ENCODE measurements around the gene CCDC82. TPM values are rescaled to one million over a fixed set of nuclear protein-coding genes. Genes with fewer than 3 reads are reported as not detected.

Gene CCDC82
- total and polyA plus RNA-seq, 3 experiments from 2014 or later, result 23.4 to 28.2 (median 25.3) TPM

GRCh38 chr11:96326959-96327358, 62.8 kb downstream of the CCDC82 start:
- ChIA-PET POLR2A (no interaction called here), CTCF (no interaction called here)
- peaks cover 45 to 75% (median 71%) of the 10 kb centered on the region in 3 donors for H3K4me1 Mint-ChIP-seq
- no peak for DNase-seq
- H3K27ac Mint-ChIP-seq, result peak overlapping the region in 1 of 8 donors; percentile 40
- Histone ChIP-seq H3K27ac (ENCODE audit: low read depth, low read length) (no peak overlapping the region), H3K36me3 (ENCODE audit: insufficient read depth, low read length) (no peaks in the 10 kb centered on the region), H3K9me3 (ENCODE audit: low read length) (no peaks in the 10 kb centered on the region), H3K4me1 (ENCODE audit: insufficient read depth, low read length) (peaks cover 43% of the 10 kb centered on the region), H3K27me3 (ENCODE audit: insufficient read depth, low read length, poor library complexity, severe bottlenecking) (no peaks in the 10 kb centered on the region), H3K4me3 (ENCODE audit: low read length) (no peak overlapping the region)
- H3K36me3 Mint-ChIP-seq, result peaks cover 0 to 43% (median 14%) of the 10 kb centered on the region in 3 donors
- H3K9me3 Mint-ChIP-seq, result no peaks in the 10 kb centered on the region
- peak overlapping the region in 1 of 7 donors; percentile 60 for H3K4me3 Mint-ChIP-seq
- no peaks in the 10 kb centered on the region for H3K27me3 Mint-ChIP-seq

GRCh38 chr11:96324912-96325311, 64.8 kb downstream of the CCDC82 start:
- H3K27ac ChIP-seq (ENCODE audit: low read depth, low read length), result no peak overlapping the region
- Mint-ChIP-seq H3K27ac (peak overlapping the region in 4 of 8 donors; percentile 19 to 81 (median 39)), H3K36me3 (peaks cover 0 to 45% (median 13%) of the 10 kb centered on the region in 3 donors), H3K4me3 (no peak overlapping the region), H3K4me1 (peaks cover 51 to 82% (median 76%) of the 10 kb centered on the region in 3 donors), H3K27me3 (no peaks in the 10 kb centered on the region), H3K9me3 (no peaks in the 10 kb centered on the region)
- H3K9me3 ChIP-seq (ENCODE audit: low read length), result no peaks in the 10 kb centered on the region
- H3K36me3 ChIP-seq (ENCODE audit: insufficient read depth, low read length), result no peaks in the 10 kb centered on the region
- ChIA-PET POLR2A (no interaction called here), CTCF (interaction anchor here (0.9 kb wide), 1 partner anchor 18 kb away, joined by 3 read pairs; the partner anchor contains the start of gene MAML2)
- no peak overlapping the region for H3K4me3 ChIP-seq (ENCODE audit: low read length)
- no peak for DNase-seq
- H3K27me3 ChIP-seq (ENCODE audit: insufficient read depth, low read length, poor library complexity, severe bottlenecking), result no peaks in the 10 kb centered on the region
- H3K4me1 ChIP-seq (ENCODE audit: insufficient read depth, low read length), result peaks cover 48% of the 10 kb centered on the region

GRCh38 chr11:96323642-96323985, 66.1 kb downstream of the CCDC82 start:
- Mint-ChIP-seq H3K27ac (peak overlapping the region in 2 of 8 donors; percentile 22 to 35), H3K9me3 (no peaks in the 10 kb centered on the region), H3K4me3 (no peak overlapping the region), H3K4me1 (peaks cover 49 to 82% (median 76%) of the 10 kb centered on the region in 3 donors), H3K36me3 (peaks cover 0 to 41% (median 10%) of the 10 kb centered on the region in 3 donors), H3K27me3 (no peaks in the 10 kb centered on the region)
- H3K4me1 ChIP-seq (ENCODE audit: insufficient read depth, low read length), result peaks cover 51% of the 10 kb centered on the region
- ChIA-PET POLR2A (no interaction called here), CTCF (no interaction called here)
- H3K27me3 ChIP-seq (ENCODE audit: insufficient read depth, low read length, poor library complexity, severe bottlenecking), result no peaks in the 10 kb centered on the region
- no peak overlapping the region for H3K4me3 ChIP-seq (ENCODE audit: low read length)
- no peaks in the 10 kb centered on the region for H3K9me3 ChIP-seq (ENCODE audit: low read length)
- DNase-seq, result no peak
- no peak overlapping the region for H3K27ac ChIP-seq (ENCODE audit: low read depth, low read length)
- H3K36me3 ChIP-seq (ENCODE audit: insufficient read depth, low read length), result no peaks in the 10 kb centered on the region

- Mint-ChIP-seq H3K9me3 (no peaks in the 10 kb centered on the region), H3K27ac (peak overlapping the region in 1 of 8 donors; percentile 35), H3K4me1 (peaks cover 52 to 85% (median 77%) of the 10 kb centered on the region in 3 donors), H3K36me3 (peaks cover 0 to 39% (median 9%) of the 10 kb centered on the region in 3 donors), H3K27me3 (no peaks in the 10 kb centered on the region), H3K4me3 (no peak overlapping the region)
- no peaks in the 10 kb centered on the region for H3K36me3 ChIP-seq (ENCODE audit: insufficient read depth, low read length)
- ChIA-PET CTCF (no interaction called here), POLR2A (no interaction called here)
- no peak for DNase-seq
- H3K4me1 ChIP-seq (ENCODE audit: insufficient read depth, low read length), result peaks cover 57% of the 10 kb centered on the region
- H3K27me3 ChIP-seq (ENCODE audit: insufficient read depth, low read length, poor library complexity, severe bottlenecking), result no peaks in the 10 kb centered on the region
- peak overlapping the region; percentile 72 for H3K27ac ChIP-seq (ENCODE audit: low read depth, low read length)
- no peak overlapping the region for H3K4me3 ChIP-seq (ENCODE audit: low read length)
- no peaks in the 10 kb centered on the region for H3K9me3 ChIP-seq (ENCODE audit: low read length)
Measured at GRCh38 chr11:96322775-96323641, 66.7 kb downstream of the CCDC82 start.

GRCh38 chr11:96321091-96321490, 68.6 kb downstream of the CCDC82 start:
- DNase-seq, result no peak
- Histone ChIP-seq H3K4me1 (ENCODE audit: insufficient read depth, low read length) (peaks cover 75% of the 10 kb centered on the region), H3K4me3 (ENCODE audit: low read length) (no peak overlapping the region), H3K36me3 (ENCODE audit: insufficient read depth, low read length) (peaks cover 6% of the 10 kb centered on the region), H3K9me3 (ENCODE audit: low read length) (no peaks in the 10 kb centered on the region), H3K27me3 (ENCODE audit: insufficient read depth, low read length, poor library complexity, severe bottlenecking) (no peaks in the 10 kb centered on the region), H3K27ac (ENCODE audit: low read depth, low read length) (peak overlapping the region; percentile 72)
- H3K4me3 Mint-ChIP-seq, result no peak overlapping the region
- no peaks in the 10 kb centered on the region for H3K9me3 Mint-ChIP-seq
- ChIA-PET POLR2A (no interaction called here), CTCF (interaction anchor here (1.5 kb wide), 1 partner anchor 22 kb away, joined by 5 read pairs; the partner anchor contains the start of gene MAML2)
- H3K27me3 Mint-ChIP-seq, result no peaks in the 10 kb centered on the region
- no peak overlapping the region for H3K27ac Mint-ChIP-seq
- H3K4me1 Mint-ChIP-seq, result peaks cover 67 to 97% (median 91%) of the 10 kb centered on the region in 3 donors
- H3K36me3 Mint-ChIP-seq, result peaks cover 6 to 50% (median 19%) of the 10 kb centered on the region in 3 donors

GRCh38 chr11:96319898-96320656, 69.6 kb downstream of the CCDC82 start:
- Mint-ChIP-seq H3K4me1 (peaks cover 70 to 97% (median 91%) of the 10 kb centered on the region in 3 donors), H3K4me3 (no peak overlapping the region), H3K36me3 (peaks cover 7 to 45% (median 23%) of the 10 kb centered on the region in 3 donors), H3K27ac (peak overlapping the region in 1 of 8 donors; percentile 67), H3K9me3 (no peaks in the 10 kb centered on the region), H3K27me3 (no peaks in the 10 kb centered on the region)
- no peak for DNase-seq
- ChIA-PET CTCF (no interaction called here), POLR2A (no interaction called here)
- Histone ChIP-seq H3K4me1 (ENCODE audit: insufficient read depth, low read length) (peaks cover 76% of the 10 kb centered on the region), H3K9me3 (ENCODE audit: low read length) (no peaks in the 10 kb centered on the region), H3K27ac (ENCODE audit: low read depth, low read length) (peak overlapping the region; percentile 3), H3K27me3 (ENCODE audit: insufficient read depth, low read length, poor library complexity, severe bottlenecking) (no peaks in the 10 kb centered on the region), H3K4me3 (ENCODE audit: low read length) (no peak overlapping the region), H3K36me3 (ENCODE audit: insufficient read depth, low read length) (peaks cover 6% of the 10 kb centered on the region)

- Mint-ChIP-seq H3K27ac (no peak overlapping the region), H3K36me3 (peaks cover 7 to 38% (median 23%) of the 10 kb centered on the region in 3 donors)
- POLR2A ChIA-PET, result no interaction called here
Measured at GRCh38 chr11:96318850-96319249, 70.9 kb downstream of the CCDC82 start.

More at GRCh38 chr11:96318850-96319249, 70.9 kb downstream of the CCDC82 start:
- Histone ChIP-seq H3K27me3 (ENCODE audit: insufficient read depth, low read length, poor library complexity, severe bottlenecking) (no peaks in the 10 kb centered on the region), H3K27ac (ENCODE audit: low read depth, low read length) (no peak overlapping the region), H3K36me3 (ENCODE audit: insufficient read depth, low read length) (peaks cover 6% of the 10 kb centered on the region), H3K4me1 (ENCODE audit: insufficient read depth, low read length) (peaks cover 86% of the 10 kb centered on the region), H3K4me3 (ENCODE audit: low read length) (no peak overlapping the region), H3K9me3 (ENCODE audit: low read length) (no peaks in the 10 kb centered on the region)
- Mint-ChIP-seq H3K4me1 (peaks cover 76 to 97% (median 92%) of the 10 kb centered on the region in 3 donors), H3K9me3 (no peaks in the 10 kb centered on the region), H3K4me3 (peak overlapping the region in 1 of 7 donors; percentile 8), H3K27me3 (no peaks in the 10 kb centered on the region)
- DNase-seq, result no peak
- CTCF ChIA-PET, result interaction anchor here (1.1 to 1.6 kb wide), 2 partner anchors 19 to 50 kb away, joined by 3 read pairs; no protein-coding TSS in a partner anchor

Measured in CD8-positive, alpha-beta memory T cell (primary cell).